ENCODE results near the gene BRAF.
"Not testable (repeated sequence)": the region's sequence is repeated elsewhere in the genome, so short reads cannot be mapped to it uniquely, and the experiment has no call there.

Gene BRAF

GRCh38 chr7:140967438-140967837, 42.7 kb upstream of the BRAF start:
- H3K4me2 ChIP-seq (ENCODE audit: low read depth, low read length) = no peak overlapping the region
- no peak for TF ChIP-seq EZH2phosphoT487 (IDR thresholded peaks at IDR 0.05; ENCODE audit: low read length)
- no peak for TF ChIP-seq EZH2 (optimal IDR thresholded peaks at IDR 0.05; ENCODE audit: low read depth, low read length)
- TF ChIP-seq, protein P1, sequence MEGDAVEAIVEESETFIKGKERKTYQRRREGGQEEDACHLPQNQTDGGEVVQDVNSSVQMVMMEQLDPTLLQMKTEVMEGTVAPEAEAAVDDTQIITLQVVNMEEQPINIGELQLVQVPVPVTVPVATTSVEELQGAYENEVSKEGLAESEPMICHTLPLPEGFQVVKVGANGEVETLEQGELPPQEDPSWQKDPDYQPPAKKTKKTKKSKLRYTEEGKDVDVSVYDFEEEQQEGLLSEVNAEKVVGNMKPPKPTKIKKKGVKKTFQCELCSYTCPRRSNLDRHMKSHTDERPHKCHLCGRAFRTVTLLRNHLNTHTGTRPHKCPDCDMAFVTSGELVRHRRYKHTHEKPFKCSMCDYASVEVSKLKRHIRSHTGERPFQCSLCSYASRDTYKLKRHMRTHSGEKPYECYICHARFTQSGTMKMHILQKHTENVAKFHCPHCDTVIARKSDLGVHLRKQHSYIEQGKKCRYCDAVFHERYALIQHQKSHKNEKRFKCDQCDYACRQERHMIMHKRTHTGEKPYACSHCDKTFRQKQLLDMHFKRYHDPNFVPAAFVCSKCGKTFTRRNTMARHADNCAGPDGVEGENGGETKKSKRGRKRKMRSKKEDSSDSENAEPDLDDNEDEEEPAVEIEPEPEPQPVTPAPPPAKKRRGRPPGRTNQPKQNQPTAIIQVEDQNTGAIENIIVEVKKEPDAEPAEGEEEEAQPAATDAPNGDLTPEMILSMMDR (IDR thresholded peaks at IDR 0.05; ENCODE audit: low read length) = no peak

GRCh38 chr7:140966561-140967233, 42.0 kb upstream of the BRAF start:
- Histone ChIP-seq H3K36me3 (replicated peaks; ENCODE audit: insufficient read depth, low read length) (no peaks in the 10 kb centered on the region), H3K9me2 (replicated peaks; ENCODE audit: insufficient read depth, low read length) (no peaks in the 10 kb centered on the region), H3K27ac (ENCODE audit: low read length) (no peak overlapping the region), H3K4me1 (ENCODE audit: low read length) (no peaks in the 10 kb centered on the region), H3K4me2 (ENCODE audit: low read depth, low read length) (no peak overlapping the region), H3K79me2 (ENCODE audit: low read length) (no peaks in the 10 kb centered on the region), H4K20me1 (ENCODE audit: insufficient read depth, low read length) (no peaks in the 10 kb centered on the region), H3K27me3 (replicated peaks; ENCODE audit: insufficient read depth, low read length) (no peaks in the 10 kb centered on the region), H2AFZ (ENCODE audit: low read length) (no peak overlapping the region), H3K9me3 (replicated peaks; ENCODE audit: insufficient read depth, low read length) (no peaks in the 10 kb centered on the region), H3K9ac (ENCODE audit: low read length) (no peak overlapping the region), H3K4me3 (ENCODE audit: low read length) (no peak overlapping the region), H3F3A (ENCODE audit: insufficient read depth, low read length) (no peaks in the 10 kb centered on the region)
- TF ChIP-seq EZH2 (optimal IDR thresholded peaks at IDR 0.05; ENCODE audit: low read depth, low read length) = no peak
- TF ChIP-seq, protein P1 (IDR thresholded peaks at IDR 0.05; ENCODE audit: low read length) = no peak
- no peak for TF ChIP-seq EZH2phosphoT487 (IDR thresholded peaks at IDR 0.05; ENCODE audit: low read length)
- DNase-seq = no peak

More at GRCh38 chr7:140967438-140967837, 42.7 kb upstream of the BRAF start:
- no peaks in the 10 kb centered on the region for H3K79me2 ChIP-seq (ENCODE audit: low read length)
- H3K27ac ChIP-seq (ENCODE audit: low read length) = no peak overlapping the region
- DNase-seq = no peak
- no peak overlapping the region for H3K4me3 ChIP-seq (ENCODE audit: low read length)
- H3K9ac ChIP-seq (ENCODE audit: low read length) = no peak overlapping the region
- no peaks in the 10 kb centered on the region for H3K36me3 ChIP-seq (replicated peaks; ENCODE audit: insufficient read depth, low read length)
- no peak overlapping the region for H2AFZ ChIP-seq (ENCODE audit: low read length)
- H3F3A ChIP-seq (ENCODE audit: insufficient read depth, low read length) = no peaks in the 10 kb centered on the region
- no peaks in the 10 kb centered on the region for H3K9me3 ChIP-seq (replicated peaks; ENCODE audit: insufficient read depth, low read length)
- no peaks in the 10 kb centered on the region for H4K20me1 ChIP-seq (ENCODE audit: insufficient read depth, low read length)
- no peaks in the 10 kb centered on the region for H3K27me3 ChIP-seq (replicated peaks; ENCODE audit: insufficient read depth, low read length)
- H3K4me1 ChIP-seq (ENCODE audit: low read length) = no peaks in the 10 kb centered on the region
- no peaks in the 10 kb centered on the region for H3K9me2 ChIP-seq (replicated peaks; ENCODE audit: insufficient read depth, low read length)

- Histone ChIP-seq H4K20me1 (ENCODE audit: insufficient read depth, low read length) (no peaks in the 10 kb centered on the region), H3K27ac (ENCODE audit: low read length) (no peak overlapping the region), H3K36me3 (replicated peaks; ENCODE audit: insufficient read depth, low read length) (no peaks in the 10 kb centered on the region), H2AFZ (ENCODE audit: low read length) (no peak overlapping the region), H3K4me1 (ENCODE audit: low read length) (no peaks in the 10 kb centered on the region), H3K4me2 (ENCODE audit: low read depth, low read length) (no peak overlapping the region), H3K9me2 (replicated peaks; ENCODE audit: insufficient read depth, low read length) (no peaks in the 10 kb centered on the region), H3K4me3 (ENCODE audit: low read length) (no peak overlapping the region), H3F3A (ENCODE audit: insufficient read depth, low read length) (no peaks in the 10 kb centered on the region), H3K79me2 (ENCODE audit: low read length) (no peaks in the 10 kb centered on the region), H3K9me3 (replicated peaks; ENCODE audit: insufficient read depth, low read length) (no peaks in the 10 kb centered on the region), H3K27me3 (replicated peaks; ENCODE audit: insufficient read depth, low read length) (no peaks in the 10 kb centered on the region), H3K9ac (ENCODE audit: low read length) (no peak overlapping the region)
- TF ChIP-seq, protein P1 (IDR thresholded peaks at IDR 0.05; ENCODE audit: low read length) = no peak
- TF ChIP-seq EZH2 (optimal IDR thresholded peaks at IDR 0.05; ENCODE audit: low read depth, low read length) (no peak), EZH2phosphoT487 (IDR thresholded peaks at IDR 0.05; ENCODE audit: low read length) (no peak)
- no peak for DNase-seq
Measured at GRCh38 chr7:140961117-140961516, 36.4 kb upstream of the BRAF start.

DNA sequence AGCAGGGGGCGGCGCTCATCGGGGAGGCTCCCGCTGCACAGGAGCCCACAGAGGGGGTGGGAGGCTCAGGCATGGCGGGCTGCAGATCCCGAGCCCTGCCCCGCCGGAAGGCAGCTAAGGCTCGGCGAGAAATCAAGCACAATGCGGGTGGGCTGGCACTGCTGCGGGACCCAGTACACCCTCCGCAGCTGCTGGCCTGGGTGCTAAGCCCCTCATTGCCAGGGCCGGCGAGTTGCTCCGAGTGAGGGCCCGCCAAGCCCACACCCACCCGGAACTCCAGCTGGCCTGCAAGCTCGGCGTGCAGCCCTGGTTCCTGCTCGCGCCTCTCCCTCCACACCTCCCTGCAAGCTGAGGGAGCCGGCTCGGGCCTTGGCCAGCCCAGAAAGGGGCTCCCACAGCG, 32.3 kb upstream of the BRAF start:
- not testable (repeated sequence) for H3K4me3 ChIP-seq (ENCODE audit: low read length); H3K79me2 ChIP-seq (ENCODE audit: low read length); H4K20me1 ChIP-seq (ENCODE audit: insufficient read depth, low read length); DNase-seq; H3K4me2 ChIP-seq (ENCODE audit: low read depth, low read length); H2AFZ ChIP-seq (ENCODE audit: low read length); H3K27ac ChIP-seq (ENCODE audit: low read length); H3K9me3 ChIP-seq (replicated peaks; ENCODE audit: insufficient read depth, low read length); H3K9me2 ChIP-seq (replicated peaks; ENCODE audit: insufficient read depth, low read length); H3K9ac ChIP-seq (ENCODE audit: low read length); H3K27me3 ChIP-seq (replicated peaks; ENCODE audit: insufficient read depth, low read length); H3K4me1 ChIP-seq (ENCODE audit: low read length); H3F3A ChIP-seq (ENCODE audit: insufficient read depth, low read length); H3K36me3 ChIP-seq (replicated peaks; ENCODE audit: insufficient read depth, low read length)

Data from MM.1S (cell line).